K562 (cell line): ENCODE data around the gene XPO6. TPM values are rescaled to one million over a fixed set of nuclear protein-coding genes. Genes with fewer than 3 reads are reported as not detected.

Experiments used
- ATAC-seq: fragments of 200-7000 bp; cut with Tn5 transposase; 3 replicates; pipeline ENCODE4 v1.9.1; 2020; ENCODE audit warnings: moderate library complexity
- BruUV-seq: library from RNA; stranded (reverse); fragments of 400-500 nt; replicated peaks from 2 replicates; lab custom pipeline; 2021; lab: Mats Ljungman, UMichigan
- CTCF ChIA-PET: fragments of 300-600 bp; formaldehyde crosslinking; extraction: SDS; loops from one replicate; lab custom pipeline; 2021; ENCODE audit warnings: low intra/inter-chr PET ratio; lab: Yijun Ruan, JAX
- POLR2A ChIA-PET: fragments of 300-600, 350-650 bp; sonication (Branson Sonifier 250); formaldehyde crosslinking; extraction: SDS; loops from one replicate; lab custom pipeline; 2021; ENCODE audit warnings: antibody characterized with exemption, inconsistent platforms; lab: Yijun Ruan, JAX
- DNase-seq, 4 experiments: peaks; one replicate each; pipeline versions ENCODE4 v3.0.0 to v3.0.0-alpha.2; 2011 to 2018; ENCODE audit warnings: low spot score in 3 of 4, mixed read lengths in 3 of 4; ENCODE audit errors: extremely low read depth in 1 of 4
- FAIRE-seq: peaks from 2 replicates; lab custom pipeline; 2011; peaks lifted over from hg19 to GRCh38; lab: Jason Lieb, UNC
- H2AFZ ChIP-seq: 2 replicates; pipeline ENCODE4 v1.6.0; 2011; ENCODE audit warnings: low read depth, low read length, control low read depth, inconsistent platforms
- H3K27ac ChIP-seq: fragments of 200-600 bp; 3 replicates; pipeline ENCODE4 v1.8.0; 2011; ENCODE audit warnings: low read depth, mild to moderate bottlenecking, control low read depth, inconsistent platforms, low read length, moderate library complexity, mixed read lengths; ENCODE audit errors: extremely low read depth
- H3K27me3 ChIP-seq, 2 experiments: fragments of 300-600 bp in 1 of 2; 2 replicates in 1 of 2; 3 replicates in 1 of 2; pipeline versions ENCODE4 v1.6.0 to v1.8.0; 2011; ENCODE audit warnings: inconsistent platforms in 2 of 2, low read length in 2 of 2, mild to moderate bottlenecking in 1 of 2, mixed read lengths in 1 of 2, moderate library complexity in 1 of 2; ENCODE audit not compliant: control insufficient read depth in 2 of 2, insufficient read depth in 2 of 2
- H3K36me3 ChIP-seq: fragments of 300-600 bp; 3 replicates; pipeline ENCODE4 v1.8.0; 2011; ENCODE audit warnings: mild to moderate bottlenecking, low read length, inconsistent platforms; ENCODE audit not compliant: control insufficient read depth, insufficient read depth
- H3K4me1 ChIP-seq, 2 experiments: fragments of 200-600 bp in 1 of 2; replicated peaks in 1 of 2; 2 replicates in 1 of 2; 3 replicates in 1 of 2; pipeline versions ENCODE4 v1.5.1 to v1.8.0; 2011; ENCODE audit warnings: inconsistent platforms in 2 of 2, low read length in 2 of 2, mild to moderate bottlenecking in 1 of 2, mixed read lengths in 1 of 2, moderate library complexity in 1 of 2; ENCODE audit not compliant: control insufficient read depth in 2 of 2, insufficient read depth in 2 of 2
- H3K4me2 ChIP-seq: 2 replicates; pipeline ENCODE4 v1.6.1; 2011; ENCODE audit warnings: low read length, control low read depth, inconsistent platforms, mixed read lengths; ENCODE audit not compliant: insufficient read depth
- H3K4me3 ChIP-seq: fragments of 200-600 bp; sonication (generic), shearing (Covaris generic); 2 replicates; pipeline ENCODE4 v1.5.1; 2016; ENCODE audit warnings: control low read depth, inconsistent platforms
- H3K79me2 ChIP-seq: fragments of 200-600 bp; 3 replicates; pipeline ENCODE4 v1.8.0; 2011; ENCODE audit warnings: low read length, inconsistent platforms; ENCODE audit not compliant: control insufficient read depth, insufficient read depth
- H3K9ac ChIP-seq, 2 experiments: 2 replicates each; pipeline versions ENCODE4 v1.6.0 to v1.6.1; 2011; ENCODE audit warnings: low read depth in 2 of 2, low read length in 2 of 2, control low read depth in 1 of 2, inconsistent platforms in 1 of 2, mild to moderate bottlenecking in 1 of 2, mixed read lengths in 1 of 2; ENCODE audit not compliant: insufficient read depth in 1 of 2
- H3K9me1 ChIP-seq: one replicate; pipeline ENCODE4 v1.6.0; 2011; ENCODE audit warnings: inconsistent platforms, mild to moderate bottlenecking, low read length, moderate library complexity; ENCODE audit not compliant: control insufficient read depth, insufficient read depth
- H3K9me3 ChIP-seq: replicated peaks from 2 replicates; pipeline ENCODE4 v1.5.1; 2011; ENCODE audit warnings: low read depth, low read length, inconsistent platforms; ENCODE audit not compliant: control insufficient read depth, insufficient read depth
- H4K20me1 ChIP-seq: replicated peaks from 2 replicates; pipeline ENCODE4 v1.6.1; 2011; ENCODE audit warnings: low read length, inconsistent platforms, mixed read lengths; ENCODE audit not compliant: control insufficient read depth, insufficient read depth
- MAFG ChIP-seq: fragments of 450-650 bp; conservative IDR thresholded peaks from 2 replicates; pipeline ENCODE4 v1.6.1; 2016; ENCODE audit warnings: missing genetic modification characterization, missing compliant biosample characterization
- RBM22 ChIP-seq: fragments of 200-400 bp; formaldehyde crosslinking; IDR thresholded peaks from 2 replicates; pipeline ENCODE4 v1.6.1; 2018; ENCODE audit warnings: low read length, low read depth; ENCODE audit not compliant: poor library complexity, severe bottlenecking
- THRAP3 ChIP-seq: fragments of 450-650 bp; IDR thresholded peaks from 2 replicates; pipeline ENCODE4 v1.6.1; 2016; ENCODE audit warnings: mild to moderate bottlenecking, inconsistent platforms, borderline replicate concordance
- ZNF589 ChIP-seq: fragments of 200-800 bp; sonication (Bioruptor generic); IDR thresholded peaks from 2 replicates; pipeline ENCODE4 v1.6.1; 2016; ENCODE audit warnings: low read depth, missing genetic modification characterization, missing compliant biosample characterization
- WGBS: fragments of 100-300 bp; shearing (Covaris generic); methylation state at CpG from one replicate; pipeline ENCODE4 v1.1.6; 2016; ENCODE audit warnings: low coverage, mixed read lengths; ENCODE audit not compliant: insufficient coverage; ENCODE audit errors: missing lambda C conversion rate; 5-methylcytosine and 5-hydroxymethylcytosine counted together
- in situ Hi-C: fragments of 300-500 bp; cut with MboI; formaldehyde crosslinking; loops from 4 replicates; pipeline ENCODE4 v1.15.0; 2018; ENCODE audit warnings: inconsistent platforms, mixed read lengths
- intact Hi-C: fragments of 100-400 bp; cut with micrococcal nuclease; formaldehyde crosslinking; loops from 2 replicates; pipeline ENCODE4 v1.14.2; 2022
- polyA plus RNA-seq, 8 experiments: library from polyadenylated mRNA; depleted of rRNA in 4 of 8; stranded (reverse) in 5 of 8; unstranded in 3 of 8; fragments of >200 nt; fragmentation: Nextera tagmentation in 2 of 8; fragmentation: Illumina TruSeq in 1 of 8; extraction: Ambion mirVana in 2 of 8; extraction: Trizol in 1 of 8; gene quantifications; 2 replicates each; pipeline versions ENCODE4 v1.2.1 to v1.2.3, GENCODE V29; 2011 to 2014; ENCODE audit warnings: inconsistent platforms in 1 of 8, missing spikeins in 1 of 8
- total RNA-seq, 7 experiments: library from RNA; depleted of rRNA in 6 of 7; stranded (reverse); fragments of >200 nt in 6 of 7; fragmentation: Illumina TruSeq in 2 of 7; extraction: Trizol in 2 of 7; gene quantifications; 2 replicates each; pipeline versions ENCODE4 v1.2.1 to v1.2.3, GENCODE V29; 2011 to 2021; ENCODE audit warnings: low replicate concordance in 1 of 7

Gene XPO6
- total and polyA plus RNA-seq, 9 of the 15 experiments (the other 6 are each of a cell fraction or from before 2014, with no cell fraction given): 11.2 to 196 (median 119) TPM

- TF ChIP-seq THRAP3 (no peak), RBM22 (peak; percentile 79), ZNF589 (CRISPR knock-in tag) (no peak), MAFG (tag) (no peak)
- TF ChIP-seq, all 486 proteins: peak for 1
- TSS peak; percentile 39 for BruUV-seq
These were observed 113.4 kb downstream of the XPO6 start for GRCh38 chr16:28098171-28098958.

More at GRCh38 chr16:28098171-28098958, 113.4 kb downstream of the XPO6 start:
- H2AFZ ChIP-seq: no peak overlapping the region
- CTCF ChIA-PET: no interaction called here
- no peak overlapping the region for H3K4me2 ChIP-seq
- no peak overlapping the region for H3K27ac ChIP-seq
- in situ Hi-C loops: no loop called here
- DNase-seq (no peak), FAIRE-seq (no peak), ATAC-seq (no peak)
- no peaks in the 10 kb centered on the region for H3K79me2 ChIP-seq
- H4K20me1 ChIP-seq: no peaks in the 10 kb centered on the region
- POLR2A ChIA-PET: interaction anchor here (0.7 kb wide), 1 partner anchor 23 kb away, joined by 3 read pairs; no protein-coding TSS in a partner anchor
- peaks cover 65% of the 10 kb centered on the region; the same call in 2 of the 3 replicates for H3K36me3 ChIP-seq
- WGBS: 95% methylated on average over 21 of the region's 21 CpGs
- no peaks in the 10 kb centered on the region for H3K27me3 ChIP-seq
- H3K9me1 ChIP-seq: no peaks in the 10 kb centered on the region
- no peaks in the 10 kb centered on the region for H3K9me3 ChIP-seq
- intact Hi-C loops: no loop called here
- H3K4me1 ChIP-seq: peaks cover 0 to 7% of the 10 kb centered on the region in 2 experiments; a peak in 1 of 5 replicates
- peak overlapping the region in 1 of 2 experiments; percentile 16; a peak in 1 of 4 replicates for H3K9ac ChIP-seq
- no peak overlapping the region for H3K4me3 ChIP-seq
